HG02938 (cell line): ENCODE data around the gene GLCE.
"Not testable (repeated sequence)": the region's sequence is repeated elsewhere in the genome, so short reads cannot be mapped to it uniquely, and the experiment has no call there.

Experiments
- ATAC-seq: cut with Tn5 transposase; IDR thresholded peaks from one replicate; pipeline ENCODE4 v1.9.1; 2021; ENCODE audit warnings: mild to moderate bottlenecking, moderate library complexity; ENCODE audit not compliant: unreplicated experiment

The GLCE gene

GRCh38 chr15:69134791-69135190 lies 25.6 kb upstream of the GLCE start:
- no peak for ATAC-seq

DNA sequence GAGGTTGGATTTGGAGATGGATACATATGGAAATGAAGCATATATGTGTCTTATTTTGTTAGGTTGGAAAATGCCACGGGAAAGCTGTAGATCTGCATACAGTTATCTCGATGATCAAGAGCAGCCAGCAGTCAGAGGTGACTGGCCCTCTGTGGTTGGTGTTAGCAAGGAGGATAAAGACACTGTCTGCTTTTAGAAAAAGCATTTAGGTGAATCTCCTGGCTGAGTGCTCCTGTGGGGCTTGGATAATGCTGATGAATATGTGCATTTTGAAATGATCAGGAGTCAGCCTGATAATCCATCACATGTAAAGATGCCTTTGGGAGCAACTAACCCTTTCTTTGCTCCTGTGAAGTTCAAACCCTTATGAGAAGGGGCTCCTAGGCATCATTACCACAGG lies 24.9 kb upstream of the GLCE start:
- ATAC-seq, result no peak

GRCh38 chr15:69138963-69139362 lies 21.5 kb upstream of the GLCE start:
- no peak for ATAC-seq

- no peak for ATAC-seq
Observed at GRCh38 chr15:69140306-69140705, 20.1 kb upstream of the GLCE start.

GRCh38 chr15:69141286-69141701 lies 19.1 kb upstream of the GLCE start:
- ATAC-seq, result no peak

DNA sequence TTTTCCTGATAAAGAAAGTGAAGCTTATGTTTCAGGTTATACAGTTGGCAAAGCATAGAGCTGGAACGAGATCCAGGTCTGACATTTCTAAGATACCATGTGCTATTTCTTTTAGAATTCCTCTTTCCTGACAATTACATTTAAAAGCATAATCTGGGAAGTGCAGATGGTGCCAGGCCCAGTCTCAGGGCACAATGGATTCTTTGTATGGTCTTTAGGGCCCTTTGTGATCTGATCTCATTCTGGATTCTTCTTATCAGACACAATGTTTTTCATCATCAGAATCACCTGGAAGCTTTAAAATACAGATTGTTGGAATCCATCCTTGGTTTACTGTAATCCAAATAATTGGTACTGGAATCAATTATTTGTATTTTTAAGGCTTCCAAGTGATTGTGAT lies 18.6 kb upstream of the GLCE start:
- no peak for ATAC-seq

GRCh38 chr15:69143756-69144436 lies 16.5 kb upstream of the GLCE start:
- ATAC-seq, result no peak

GRCh38 chr15:69144530-69144929 lies 15.9 kb upstream of the GLCE start:
- no peak for ATAC-seq

DNA sequence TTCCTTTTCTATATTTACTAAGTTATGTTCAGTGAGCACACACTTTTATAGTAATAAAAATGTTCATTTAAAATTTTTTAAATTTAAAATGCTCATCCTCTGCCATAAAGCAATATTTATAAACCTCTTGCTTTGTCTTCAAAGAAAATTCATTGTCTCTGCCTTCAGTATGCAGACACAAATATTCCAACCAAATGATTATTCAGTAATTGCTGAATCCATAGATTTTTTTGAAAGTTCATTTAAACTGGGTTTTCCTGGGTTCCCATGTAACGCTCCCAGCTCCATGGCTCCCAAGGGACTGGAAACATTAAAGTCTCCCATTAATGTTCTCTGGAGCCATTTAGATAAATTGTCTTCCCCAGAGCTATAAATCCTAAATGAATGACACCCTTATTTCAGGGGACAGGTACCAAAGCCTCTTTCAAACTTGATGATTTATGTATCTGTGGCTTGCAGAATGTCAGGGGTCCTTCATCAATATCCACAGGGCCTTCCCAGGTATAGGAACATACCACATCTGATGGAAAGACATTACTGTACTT lies 15.2 kb upstream of the GLCE start:
- no peak for ATAC-seq

GRCh38 chr15:69145694-69146492 lies 14.5 kb upstream of the GLCE start:
- no peak for ATAC-seq

GRCh38 chr15:69146724-69147435 lies 13.6 kb upstream of the GLCE start:
- ATAC-seq, result no peak

DNA sequence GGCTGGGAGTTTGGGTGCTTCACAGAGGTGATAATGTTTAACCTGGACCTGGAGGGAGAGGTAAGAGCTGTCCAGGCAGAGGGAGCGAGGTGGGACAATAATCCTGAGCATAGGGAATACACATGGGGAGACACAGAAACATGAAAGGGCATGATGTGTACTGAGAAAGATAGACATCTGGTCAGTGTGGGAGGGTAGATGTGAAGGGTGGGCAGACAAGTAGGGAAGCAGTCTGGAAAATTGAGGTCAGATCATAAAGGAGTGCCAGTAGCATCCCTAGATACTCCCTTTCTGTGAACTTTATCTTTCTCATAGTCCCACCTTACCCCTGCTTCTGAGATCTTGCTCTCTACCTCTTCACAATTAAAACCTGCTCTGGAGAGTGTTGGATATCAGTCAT lies 12.0 kb upstream of the GLCE start:
- no peak for ATAC-seq

- ATAC-seq, result no peak
Observed at GRCh38 chr15:69149163-69149562, 11.3 kb upstream of the GLCE start.

DNA sequence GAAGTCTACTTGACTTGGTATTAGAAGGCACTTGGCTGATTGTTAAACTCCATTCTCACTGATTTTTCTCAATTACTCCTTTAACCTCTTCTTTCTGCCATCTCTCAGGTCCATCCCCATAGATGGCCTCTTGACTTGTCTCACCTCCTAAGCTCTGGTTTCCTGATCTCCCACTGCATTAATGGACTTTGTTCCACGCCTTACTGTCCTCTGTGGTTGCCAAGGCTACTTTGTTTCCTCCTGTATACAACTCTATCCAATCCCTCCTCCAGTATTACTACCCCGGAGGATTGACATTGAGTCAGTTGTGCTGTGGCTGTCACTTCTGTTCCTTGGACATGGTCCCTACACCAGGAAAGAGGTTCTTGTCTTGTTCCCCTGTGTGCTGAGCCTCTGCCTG lies 10.6 kb upstream of the GLCE start:
- no peak for ATAC-seq

- ATAC-seq, result no peak
Observed at GRCh38 chr15:69150336-69150735, 10.1 kb upstream of the GLCE start.

- no peak for ATAC-seq
Observed at GRCh38 chr15:69150841-69151240, 9.6 kb upstream of the GLCE start.

DNA sequence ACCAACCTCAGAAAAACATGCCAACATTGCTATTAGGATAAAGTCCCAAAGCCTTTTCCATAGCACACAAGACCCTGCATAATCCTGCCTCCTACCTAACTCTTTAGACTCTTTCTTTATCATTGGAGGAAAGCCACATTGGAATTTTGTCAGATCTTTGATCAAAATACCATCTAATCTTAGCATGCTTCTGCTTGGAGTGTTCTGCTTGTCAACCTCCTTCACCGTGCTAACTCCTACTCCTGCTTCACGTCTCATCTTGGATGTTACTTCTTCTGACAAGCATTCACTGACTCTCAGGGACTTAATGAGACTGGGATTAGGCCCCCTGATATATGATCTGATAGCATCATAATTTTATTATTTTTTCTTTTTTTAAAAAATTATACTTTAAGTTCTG lies 7.4 kb upstream of the GLCE start:
- no peak for ATAC-seq

- ATAC-seq, result not testable (repeated sequence)
Observed at GRCh38 chr15:69153587-69153986, 6.8 kb upstream of the GLCE start.

GRCh38 chr15:69154078-69154477 lies 6.4 kb upstream of the GLCE start:
- ATAC-seq, result no peak

- no peak for ATAC-seq
Observed at GRCh38 chr15:69154684-69155083, 5.8 kb upstream of the GLCE start.

DNA sequence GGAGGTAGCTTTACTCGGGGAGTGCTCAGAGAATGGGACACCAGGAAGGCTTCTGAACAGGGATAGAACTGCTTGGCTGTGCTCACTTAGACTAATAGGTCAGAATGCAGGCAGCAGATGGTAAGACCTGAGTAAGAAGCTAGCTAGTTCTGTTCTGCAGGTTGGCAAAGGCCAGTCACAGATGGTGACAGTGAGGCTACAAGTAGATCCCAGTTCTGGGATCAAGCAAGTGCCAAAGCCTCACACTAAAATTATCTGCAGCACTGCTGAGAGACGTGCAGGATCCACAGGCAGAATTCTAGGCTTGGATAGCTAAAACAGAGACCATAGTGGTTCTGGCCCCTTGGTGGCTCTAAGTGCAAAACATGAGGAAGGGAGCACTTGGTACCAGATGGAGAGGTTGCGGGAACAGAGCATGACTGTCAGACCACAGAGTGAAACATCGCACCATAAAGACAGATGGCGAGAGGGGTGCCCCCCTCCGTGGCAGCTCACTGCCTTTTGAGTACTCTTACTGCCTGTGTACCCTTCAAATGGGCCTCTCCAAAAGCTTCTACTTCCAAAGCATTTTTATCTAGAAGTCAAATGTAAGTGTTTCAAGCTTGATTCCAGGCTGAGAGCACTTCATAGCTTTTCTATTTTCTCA lies 3.6 kb upstream of the GLCE start:
- ATAC-seq, result no peak
